Esophagus muscularis mucosa (tissue), 4 donors: ENCODE data around the gene GLIS1.

Source experiments
- EP300 ChIP-seq: sonication (generic); formaldehyde crosslinking; IDR thresholded peaks from one replicate; pipeline ENCODE4 v1.6.1; 2017; ENCODE audit warnings: antibody characterized with exemption
- POLR2A ChIP-seq: fragments of 450-650 bp; IDR thresholded peaks from one replicate; pipeline ENCODE4 v1.6.1; 2017; ENCODE audit warnings: antibody characterized with exemption, moderate library complexity, mild to moderate bottlenecking, low read depth
- POLR2AphosphoS5 ChIP-seq, 2 donors: sonication (generic); formaldehyde crosslinking; IDR thresholded peaks; one replicate each; pipeline ENCODE4 v1.6.1; 2017; ENCODE audit warnings: antibody characterized with exemption in 2 of 2
- TF ChIP-seq, protein P1 (sequence below), 3 experiments: fragments of 200-600 bp in 2 of 3; fragments of 450-650 bp in 1 of 3; sonication (generic) in 2 of 3; IDR thresholded peaks; one replicate each; pipeline ENCODE4 v1.5.1; 2017 to 2019; ENCODE audit warnings: antibody characterized with exemption in 3 of 3, mild to moderate bottlenecking in 2 of 3, moderate library complexity in 1 of 3

DNA sequence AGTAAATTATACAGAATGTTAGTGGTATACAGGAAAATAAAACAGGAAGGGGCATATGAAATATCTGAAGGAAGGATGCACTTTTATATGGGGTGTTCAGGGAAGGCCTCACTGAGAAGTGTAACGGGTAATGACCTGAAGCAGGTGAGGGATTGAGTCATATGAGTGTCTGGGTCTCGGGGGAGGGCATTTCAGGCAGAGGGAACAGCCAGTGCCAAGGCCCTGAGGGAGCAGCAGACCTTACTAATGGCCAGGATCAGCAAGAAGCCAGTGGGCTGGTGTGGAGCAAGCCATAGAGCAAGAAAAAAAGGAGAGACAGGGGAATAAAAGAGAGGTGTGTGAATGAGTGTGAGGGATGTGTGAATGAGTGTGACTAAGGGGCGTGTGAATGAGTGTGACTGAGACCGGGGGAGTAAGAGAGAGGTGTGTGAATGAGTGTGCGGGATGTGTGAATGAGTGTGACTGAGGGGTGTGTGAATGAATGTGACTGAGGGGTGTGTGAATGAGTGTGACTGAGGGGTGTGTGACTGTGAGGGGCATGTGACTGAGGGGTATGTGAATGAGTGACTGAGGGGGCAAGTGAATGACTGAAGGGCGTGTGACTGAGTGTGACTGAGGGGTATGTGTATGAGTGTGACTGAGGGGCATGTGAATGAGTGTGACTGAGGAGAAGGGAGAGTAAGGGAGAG is 107.2 kb downstream of the GLIS1 start:
- TF ChIP-seq, protein P1, sequence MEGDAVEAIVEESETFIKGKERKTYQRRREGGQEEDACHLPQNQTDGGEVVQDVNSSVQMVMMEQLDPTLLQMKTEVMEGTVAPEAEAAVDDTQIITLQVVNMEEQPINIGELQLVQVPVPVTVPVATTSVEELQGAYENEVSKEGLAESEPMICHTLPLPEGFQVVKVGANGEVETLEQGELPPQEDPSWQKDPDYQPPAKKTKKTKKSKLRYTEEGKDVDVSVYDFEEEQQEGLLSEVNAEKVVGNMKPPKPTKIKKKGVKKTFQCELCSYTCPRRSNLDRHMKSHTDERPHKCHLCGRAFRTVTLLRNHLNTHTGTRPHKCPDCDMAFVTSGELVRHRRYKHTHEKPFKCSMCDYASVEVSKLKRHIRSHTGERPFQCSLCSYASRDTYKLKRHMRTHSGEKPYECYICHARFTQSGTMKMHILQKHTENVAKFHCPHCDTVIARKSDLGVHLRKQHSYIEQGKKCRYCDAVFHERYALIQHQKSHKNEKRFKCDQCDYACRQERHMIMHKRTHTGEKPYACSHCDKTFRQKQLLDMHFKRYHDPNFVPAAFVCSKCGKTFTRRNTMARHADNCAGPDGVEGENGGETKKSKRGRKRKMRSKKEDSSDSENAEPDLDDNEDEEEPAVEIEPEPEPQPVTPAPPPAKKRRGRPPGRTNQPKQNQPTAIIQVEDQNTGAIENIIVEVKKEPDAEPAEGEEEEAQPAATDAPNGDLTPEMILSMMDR (IDR thresholded peaks at IDR 0.05) = no peak
- no peak for TF ChIP-seq POLR2AphosphoS5 (IDR thresholded peaks at IDR 0.05)
- TF ChIP-seq EP300 = no peak
- TF ChIP-seq POLR2A = no peak
